ENCODE data around the gene GNA12.

Gene GNA12

DNA sequence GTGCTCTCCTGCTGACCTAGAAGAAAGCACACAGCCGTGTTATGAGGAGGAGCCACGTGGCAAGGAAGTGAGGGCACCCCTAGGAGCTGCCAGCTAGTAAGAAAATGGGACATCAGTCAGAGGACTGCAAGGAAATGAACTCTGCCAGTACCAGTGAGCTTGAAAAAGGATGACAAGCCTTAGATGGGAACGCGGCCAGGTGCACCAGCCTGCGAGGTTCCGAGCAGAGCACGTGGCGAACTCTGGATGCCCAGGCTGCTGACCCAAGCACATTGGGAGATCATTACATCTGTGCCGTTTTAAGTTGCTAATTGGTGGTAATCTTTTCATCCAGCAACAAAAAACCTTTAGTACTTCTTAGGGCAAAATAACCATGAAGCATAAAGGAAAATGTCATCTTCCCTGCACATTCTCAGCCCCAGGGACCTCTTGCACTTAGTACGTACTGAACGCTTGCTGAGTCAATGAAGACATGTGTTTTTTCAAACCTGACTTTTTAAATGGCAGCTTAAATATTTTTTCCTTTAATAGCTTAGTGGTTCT lies 86.7 kb downstream of the GNA12 start:
- Histone ChIP-seq H4K20me1 (ENCODE audit: insufficient read depth, low read length) (no peaks in the 10 kb centered on the region), H3K4me2 (ENCODE audit: low read depth, low read length) (peak overlapping the region; percentile 82), H3K4me3 (ENCODE audit: low read length) (peak overlapping the region; percentile 17), H3K9me2 (replicated peaks; ENCODE audit: insufficient read depth, low read length) (no peaks in the 10 kb centered on the region), H3K9ac (ENCODE audit: low read length) (peak overlapping the region; percentile 67), H3K4me1 (ENCODE audit: low read length) (peaks cover 17% of the 10 kb centered on the region), H3F3A (ENCODE audit: insufficient read depth, low read length) (peaks cover 17% of the 10 kb centered on the region), H3K27me3 (replicated peaks; ENCODE audit: insufficient read depth, low read length) (no peaks in the 10 kb centered on the region), H3K27ac (ENCODE audit: low read length) (peak overlapping the region; percentile 97), H3K36me3 (replicated peaks; ENCODE audit: insufficient read depth, low read length) (no peaks in the 10 kb centered on the region), H2AFZ (ENCODE audit: low read length) (peak overlapping the region; percentile 40; the same call in 1 of the 2 replicates), H3K9me3 (replicated peaks; ENCODE audit: insufficient read depth, low read length) (no peaks in the 10 kb centered on the region), H3K79me2 (ENCODE audit: low read length) (no peaks in the 10 kb centered on the region)
- DNase-seq: peak; percentile 74
- TF ChIP-seq EZH2 (optimal IDR thresholded peaks at IDR 0.05; ENCODE audit: low read depth, low read length) (no peak), EZH2phosphoT487 (IDR thresholded peaks at IDR 0.05; ENCODE audit: low read length) (no peak)
- TF ChIP-seq, protein P1, sequence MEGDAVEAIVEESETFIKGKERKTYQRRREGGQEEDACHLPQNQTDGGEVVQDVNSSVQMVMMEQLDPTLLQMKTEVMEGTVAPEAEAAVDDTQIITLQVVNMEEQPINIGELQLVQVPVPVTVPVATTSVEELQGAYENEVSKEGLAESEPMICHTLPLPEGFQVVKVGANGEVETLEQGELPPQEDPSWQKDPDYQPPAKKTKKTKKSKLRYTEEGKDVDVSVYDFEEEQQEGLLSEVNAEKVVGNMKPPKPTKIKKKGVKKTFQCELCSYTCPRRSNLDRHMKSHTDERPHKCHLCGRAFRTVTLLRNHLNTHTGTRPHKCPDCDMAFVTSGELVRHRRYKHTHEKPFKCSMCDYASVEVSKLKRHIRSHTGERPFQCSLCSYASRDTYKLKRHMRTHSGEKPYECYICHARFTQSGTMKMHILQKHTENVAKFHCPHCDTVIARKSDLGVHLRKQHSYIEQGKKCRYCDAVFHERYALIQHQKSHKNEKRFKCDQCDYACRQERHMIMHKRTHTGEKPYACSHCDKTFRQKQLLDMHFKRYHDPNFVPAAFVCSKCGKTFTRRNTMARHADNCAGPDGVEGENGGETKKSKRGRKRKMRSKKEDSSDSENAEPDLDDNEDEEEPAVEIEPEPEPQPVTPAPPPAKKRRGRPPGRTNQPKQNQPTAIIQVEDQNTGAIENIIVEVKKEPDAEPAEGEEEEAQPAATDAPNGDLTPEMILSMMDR (IDR thresholded peaks at IDR 0.05; ENCODE audit: low read length): no peak

DNA sequence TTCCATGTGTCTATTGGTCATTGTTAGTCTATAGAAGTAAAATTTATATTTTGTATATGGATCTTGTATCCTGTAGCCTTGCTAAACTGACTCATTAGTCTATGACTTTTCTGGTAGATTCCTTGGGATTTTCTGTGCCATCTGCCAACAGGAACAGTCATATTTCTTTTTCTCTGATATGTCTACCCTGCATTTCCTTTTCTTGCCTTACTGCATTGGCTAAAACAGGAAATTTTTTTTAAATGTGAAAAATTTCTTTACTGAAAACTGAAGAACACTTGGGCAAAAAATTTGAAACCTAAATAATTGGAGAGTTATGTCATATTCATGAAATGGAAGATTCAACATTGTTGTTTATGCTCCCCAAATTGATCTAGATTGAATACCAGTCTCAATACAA lies 88.6 kb downstream of the GNA12 start:
- Histone ChIP-seq H3K36me3 (replicated peaks; ENCODE audit: insufficient read depth, low read length) (no peaks in the 10 kb centered on the region), H4K20me1 (ENCODE audit: insufficient read depth, low read length) (no peaks in the 10 kb centered on the region), H3K4me1 (ENCODE audit: low read length) (peaks cover 17% of the 10 kb centered on the region), H3K4me2 (ENCODE audit: low read depth, low read length) (no peak overlapping the region), H3K9ac (ENCODE audit: low read length) (no peak overlapping the region), H3K27ac (ENCODE audit: low read length) (no peak overlapping the region), H3K4me3 (ENCODE audit: low read length) (no peak overlapping the region), H2AFZ (ENCODE audit: low read length) (no peak overlapping the region), H3K27me3 (replicated peaks; ENCODE audit: insufficient read depth, low read length) (no peaks in the 10 kb centered on the region), H3K9me2 (replicated peaks; ENCODE audit: insufficient read depth, low read length) (no peaks in the 10 kb centered on the region), H3F3A (ENCODE audit: insufficient read depth, low read length) (peaks cover 17% of the 10 kb centered on the region), H3K79me2 (ENCODE audit: low read length) (no peaks in the 10 kb centered on the region), H3K9me3 (replicated peaks; ENCODE audit: insufficient read depth, low read length) (no peaks in the 10 kb centered on the region)
- TF ChIP-seq, protein P1 (IDR thresholded peaks at IDR 0.05; ENCODE audit: low read length): no peak
- TF ChIP-seq EZH2 (optimal IDR thresholded peaks at IDR 0.05; ENCODE audit: low read depth, low read length): no peak
- TF ChIP-seq EZH2phosphoT487 (IDR thresholded peaks at IDR 0.05; ENCODE audit: low read length): no peak
- no peak for DNase-seq

DNA sequence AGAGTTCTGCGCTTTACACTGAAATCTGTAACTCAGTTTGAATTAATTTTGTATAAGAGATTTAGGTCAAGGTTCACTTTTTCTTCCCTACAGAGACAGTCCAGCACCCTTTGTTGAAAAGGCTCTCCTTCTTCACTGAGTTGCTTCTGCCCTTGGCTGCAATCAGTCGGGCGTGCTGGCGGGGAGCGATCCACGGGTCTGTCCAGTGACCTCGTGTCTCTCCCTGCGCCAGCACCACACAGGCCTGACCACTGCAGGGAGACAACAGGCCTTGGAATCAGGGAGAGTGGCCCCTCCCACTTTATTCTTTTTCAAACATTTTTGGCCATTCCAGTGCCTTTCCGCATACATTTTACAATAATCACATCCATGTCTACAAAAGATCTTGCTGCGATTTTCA lies 89.2 kb downstream of the GNA12 start:
- Histone ChIP-seq H3K4me1 (ENCODE audit: low read length) (peaks cover 17% of the 10 kb centered on the region), H3K36me3 (replicated peaks; ENCODE audit: insufficient read depth, low read length) (no peaks in the 10 kb centered on the region), H4K20me1 (ENCODE audit: insufficient read depth, low read length) (no peaks in the 10 kb centered on the region), H3K27ac (ENCODE audit: low read length) (no peak overlapping the region), H3K4me2 (ENCODE audit: low read depth, low read length) (no peak overlapping the region), H3K79me2 (ENCODE audit: low read length) (no peaks in the 10 kb centered on the region), H2AFZ (ENCODE audit: low read length) (no peak overlapping the region), H3K27me3 (replicated peaks; ENCODE audit: insufficient read depth, low read length) (no peaks in the 10 kb centered on the region), H3K9me2 (replicated peaks; ENCODE audit: insufficient read depth, low read length) (no peaks in the 10 kb centered on the region), H3K9me3 (replicated peaks; ENCODE audit: insufficient read depth, low read length) (no peaks in the 10 kb centered on the region), H3F3A (ENCODE audit: insufficient read depth, low read length) (peaks cover 17% of the 10 kb centered on the region), H3K9ac (ENCODE audit: low read length) (no peak overlapping the region), H3K4me3 (ENCODE audit: low read length) (no peak overlapping the region)
- TF ChIP-seq, protein P1 (IDR thresholded peaks at IDR 0.05; ENCODE audit: low read length): no peak
- TF ChIP-seq EZH2phosphoT487 (IDR thresholded peaks at IDR 0.05; ENCODE audit: low read length) (no peak), EZH2 (optimal IDR thresholded peaks at IDR 0.05; ENCODE audit: low read depth, low read length) (no peak)
- DNase-seq: no peak

Measured in MM.1S (cell line).